ENCODE data around the gene SNRK.

The SNRK gene

DNA sequence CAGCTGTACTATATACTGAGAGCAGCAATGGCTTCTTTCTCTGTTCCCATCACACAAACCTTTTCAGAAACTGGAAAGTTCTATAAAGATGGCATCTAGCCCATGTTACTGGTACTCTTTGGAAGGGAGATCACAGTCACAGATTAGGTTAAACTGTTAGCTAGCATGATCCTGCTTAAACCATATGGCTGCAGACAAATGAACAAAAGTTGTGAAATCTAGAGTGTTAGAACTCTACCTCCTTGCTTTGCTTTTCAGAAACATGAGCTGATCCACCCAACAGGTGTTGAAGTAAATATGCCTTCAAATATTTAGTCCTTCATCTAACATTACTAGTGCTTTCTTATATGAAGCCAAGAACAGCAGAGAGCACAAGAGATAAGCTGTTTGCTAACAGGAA lies 102.6 kb downstream of the SNRK start:
- Histone ChIP-seq H3K27ac (ENCODE audit: low read depth, low read length) (peak overlapping the region; percentile 90), H2AFZ (ENCODE audit: low read length, unreplicated experiment) (no peak overlapping the region), H3K79me2 (ENCODE audit: control insufficient read depth, insufficient read depth, low read length, unreplicated experiment) (no peaks in the 10 kb centered on the region), H3K36me3 (ENCODE audit: insufficient read depth, low read length) (no peaks in the 10 kb centered on the region), H3K4me3 (ENCODE audit: low read depth, low read length) (no peak overlapping the region), H3K27me3 (ENCODE audit: insufficient read depth, low read length) (no peaks in the 10 kb centered on the region), H3K4me1 (ENCODE audit: control insufficient read depth, insufficient read depth, low read length, unreplicated experiment) (peaks cover 26% of the 10 kb centered on the region)

DNA sequence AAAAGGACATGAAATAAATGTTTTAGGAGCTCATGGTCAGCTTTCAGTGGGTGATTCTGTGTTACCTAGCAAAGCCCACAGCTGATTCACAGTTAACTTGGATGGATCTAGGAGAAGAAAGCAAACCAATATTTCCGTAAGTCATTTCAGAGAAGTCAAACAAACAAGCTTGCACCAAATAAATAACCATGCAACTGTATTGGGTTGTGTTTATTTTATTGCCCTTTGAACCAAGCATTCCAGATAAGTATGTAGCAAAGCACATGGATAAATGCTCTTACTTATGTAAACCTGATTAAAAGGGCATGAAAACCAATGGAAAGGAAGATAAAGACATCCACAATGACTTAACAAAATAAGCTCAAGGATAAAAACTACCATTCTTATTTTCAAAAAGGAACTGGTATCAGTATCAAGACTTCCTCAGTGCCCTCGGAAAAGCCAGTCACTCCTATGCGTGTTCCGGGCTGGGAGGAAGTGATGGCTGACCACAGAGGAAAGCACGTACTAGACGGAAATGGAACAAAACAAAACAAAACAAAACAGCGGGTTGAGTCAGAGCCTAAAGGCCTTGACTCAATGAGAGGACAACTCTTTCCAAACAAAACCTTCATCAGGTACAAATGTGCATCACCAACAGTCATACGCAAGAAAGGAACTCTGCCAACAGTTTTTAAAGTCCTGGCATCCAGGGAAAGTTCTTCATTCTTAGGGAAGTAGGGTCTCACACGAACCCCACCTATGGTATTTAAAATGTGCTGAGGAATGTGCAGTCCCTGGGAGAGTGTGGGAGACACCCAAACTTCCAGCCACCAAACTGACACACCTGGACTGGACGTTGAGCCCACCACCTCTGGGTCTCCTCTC lies 103.3 kb downstream of the SNRK start:
- no peaks in the 10 kb centered on the region for H3K36me3 ChIP-seq (ENCODE audit: insufficient read depth, low read length)
- H3K4me3 ChIP-seq (ENCODE audit: low read depth, low read length): peak overlapping the region; percentile 39; the same call in 1 of the 2 replicates
- H3K4me1 ChIP-seq (ENCODE audit: control insufficient read depth, insufficient read depth, low read length, unreplicated experiment): peaks cover 33% of the 10 kb centered on the region
- H3K27me3 ChIP-seq (ENCODE audit: insufficient read depth, low read length): no peaks in the 10 kb centered on the region
- peak overlapping the region; percentile 90 for H3K27ac ChIP-seq (ENCODE audit: low read depth, low read length)
- H2AFZ ChIP-seq (ENCODE audit: low read length, unreplicated experiment): peak overlapping the region; percentile 77
- H3K79me2 ChIP-seq (ENCODE audit: control insufficient read depth, insufficient read depth, low read length, unreplicated experiment): no peaks in the 10 kb centered on the region

DNA sequence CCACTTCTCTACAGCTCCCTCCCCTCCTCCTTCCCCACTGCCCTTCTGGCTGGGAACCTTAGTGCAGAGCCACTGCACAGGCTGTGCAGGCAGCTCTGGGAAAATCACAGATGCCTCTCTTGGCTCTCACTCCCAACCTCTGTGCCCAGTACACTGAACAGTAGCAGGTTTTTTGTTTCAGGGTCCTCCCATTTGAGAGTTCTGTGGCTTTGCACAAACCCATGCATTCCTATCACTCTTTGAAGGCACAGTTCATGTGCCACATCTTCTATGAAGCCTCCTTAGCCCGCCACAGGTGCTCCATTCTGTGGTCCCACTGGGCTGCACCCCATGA lies 103.9 kb downstream of the SNRK start:
- H3K27ac ChIP-seq (ENCODE audit: low read depth, low read length): peak overlapping the region; percentile 90
- H3K4me3 ChIP-seq (ENCODE audit: low read depth, low read length): 0 out of 2 replicates have a peak overlapping the region, but pooled peaks have one; percentile 39
- no peak overlapping the region for H2AFZ ChIP-seq (ENCODE audit: low read length, unreplicated experiment)
- H3K36me3 ChIP-seq (ENCODE audit: insufficient read depth, low read length): no peaks in the 10 kb centered on the region
- H3K27me3 ChIP-seq (ENCODE audit: insufficient read depth, low read length): no peaks in the 10 kb centered on the region
- peaks cover 33% of the 10 kb centered on the region for H3K4me1 ChIP-seq (ENCODE audit: control insufficient read depth, insufficient read depth, low read length, unreplicated experiment)
- H3K79me2 ChIP-seq (ENCODE audit: control insufficient read depth, insufficient read depth, low read length, unreplicated experiment): no peaks in the 10 kb centered on the region

DNA sequence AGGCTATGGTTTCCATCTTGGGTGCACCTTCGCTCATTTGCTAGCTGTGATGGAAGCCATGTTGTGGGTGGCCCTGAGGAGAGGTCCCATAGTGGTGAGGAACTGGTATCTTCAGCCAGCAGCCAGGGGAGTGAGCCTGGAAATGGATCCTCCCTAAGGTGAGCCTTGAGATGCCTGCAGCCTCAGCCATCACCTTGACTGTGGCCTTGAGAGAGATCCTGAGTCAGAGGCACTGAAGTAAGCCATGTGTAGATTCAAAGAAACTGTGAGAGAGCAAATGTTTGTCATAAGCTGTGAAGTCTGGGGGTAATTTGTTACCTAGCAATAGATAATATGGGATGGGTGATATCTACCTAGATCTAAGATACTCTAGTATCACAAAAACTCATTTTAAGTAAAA lies 105.3 kb downstream of the SNRK start:
- no peak overlapping the region for H3K27ac ChIP-seq (ENCODE audit: low read depth, low read length)
- no peak overlapping the region for H2AFZ ChIP-seq (ENCODE audit: low read length, unreplicated experiment)
- peaks cover 33% of the 10 kb centered on the region for H3K4me1 ChIP-seq (ENCODE audit: control insufficient read depth, insufficient read depth, low read length, unreplicated experiment)
- no peak overlapping the region for H3K4me3 ChIP-seq (ENCODE audit: low read depth, low read length)
- H3K27me3 ChIP-seq (ENCODE audit: insufficient read depth, low read length): no peaks in the 10 kb centered on the region
- H3K79me2 ChIP-seq (ENCODE audit: control insufficient read depth, insufficient read depth, low read length, unreplicated experiment): no peaks in the 10 kb centered on the region
- no peaks in the 10 kb centered on the region for H3K36me3 ChIP-seq (ENCODE audit: insufficient read depth, low read length)

DNA sequence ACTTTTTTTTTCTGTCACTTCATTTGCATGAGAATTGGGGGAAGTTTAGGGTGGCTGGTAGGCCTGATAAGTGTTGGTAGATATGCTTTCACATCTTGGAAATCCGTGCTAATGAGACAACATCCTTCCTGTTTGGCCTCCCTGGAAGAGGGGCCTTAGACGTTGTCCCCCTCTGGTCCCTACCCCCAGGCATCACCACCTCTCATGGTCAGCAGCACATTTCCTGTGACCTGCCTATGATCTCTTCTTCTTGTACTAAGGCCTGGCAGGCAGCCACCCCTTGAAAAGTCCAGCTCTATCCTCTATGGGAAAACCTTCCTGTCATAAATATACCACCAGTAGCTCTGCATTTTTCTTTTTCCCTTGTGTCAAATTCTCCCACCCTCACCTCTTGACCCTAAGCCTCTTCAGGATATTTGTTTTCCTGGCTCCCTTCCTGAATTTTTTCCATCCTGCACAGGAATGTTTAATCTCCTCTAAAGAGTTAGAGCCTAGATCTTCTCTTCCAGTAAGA lies 107.8 kb downstream of the SNRK start:
- Histone ChIP-seq H3K4me3 (ENCODE audit: low read depth, low read length) (no peak overlapping the region), H2AFZ (ENCODE audit: low read length, unreplicated experiment) (no peak overlapping the region), H3K27ac (ENCODE audit: low read depth, low read length) (no peak overlapping the region), H3K27me3 (ENCODE audit: insufficient read depth, low read length) (no peaks in the 10 kb centered on the region), H3K79me2 (ENCODE audit: control insufficient read depth, insufficient read depth, low read length, unreplicated experiment) (no peaks in the 10 kb centered on the region), H3K36me3 (ENCODE audit: insufficient read depth, low read length) (no peaks in the 10 kb centered on the region), H3K4me1 (ENCODE audit: control insufficient read depth, insufficient read depth, low read length, unreplicated experiment) (peaks cover 27% of the 10 kb centered on the region)

DNA sequence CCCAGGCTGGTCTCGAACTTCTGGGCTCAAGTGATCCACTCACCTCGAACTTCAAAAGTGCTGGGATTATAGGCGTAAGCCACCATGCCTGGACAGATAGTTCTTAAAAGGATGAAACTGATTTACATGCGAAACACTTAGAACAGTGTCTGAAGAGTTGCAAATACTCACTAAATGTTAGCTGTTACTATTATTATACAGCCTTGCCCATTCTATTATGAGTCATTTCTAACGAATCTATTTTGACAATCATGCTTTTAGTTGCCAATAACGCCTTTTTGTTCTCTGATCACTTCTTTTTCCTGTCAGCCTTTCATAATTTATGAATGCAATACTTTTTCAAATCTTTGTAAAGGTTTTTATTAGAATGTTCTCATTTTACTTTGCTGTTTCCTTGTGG lies 112.7 kb downstream of the SNRK start:
- Histone ChIP-seq H3K36me3 (ENCODE audit: insufficient read depth, low read length) (no peaks in the 10 kb centered on the region), H3K27me3 (ENCODE audit: insufficient read depth, low read length) (no peaks in the 10 kb centered on the region), H3K79me2 (ENCODE audit: control insufficient read depth, insufficient read depth, low read length, unreplicated experiment) (no peaks in the 10 kb centered on the region), H3K4me1 (ENCODE audit: control insufficient read depth, insufficient read depth, low read length, unreplicated experiment) (peaks cover 5% of the 10 kb centered on the region), H2AFZ (ENCODE audit: low read length, unreplicated experiment) (no peak overlapping the region), H3K27ac (ENCODE audit: low read depth, low read length) (no peak overlapping the region), H3K4me3 (ENCODE audit: low read depth, low read length) (no peak overlapping the region)

DNA sequence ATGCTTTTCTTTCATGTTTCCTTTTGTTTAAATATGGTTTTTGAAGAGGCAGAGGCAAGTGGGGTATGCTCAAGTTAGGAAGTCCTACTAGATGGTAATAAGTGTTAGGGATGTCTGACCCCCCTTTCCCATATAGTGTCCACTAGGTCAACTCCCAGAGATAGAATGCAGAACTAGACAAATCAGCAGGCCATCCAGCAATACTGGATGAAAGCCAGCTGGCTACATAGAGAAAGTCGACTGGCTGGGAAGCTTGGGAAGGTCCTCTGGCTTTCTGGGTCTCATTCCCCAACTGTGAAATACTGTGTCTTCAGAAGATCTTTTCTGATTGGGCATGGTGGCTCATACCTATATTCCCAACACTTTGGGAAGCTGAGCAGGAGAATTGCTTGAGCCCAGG lies 113.8 kb downstream of the SNRK start:
- Histone ChIP-seq H3K27ac (ENCODE audit: low read depth, low read length) (no peak overlapping the region), H3K36me3 (ENCODE audit: insufficient read depth, low read length) (no peaks in the 10 kb centered on the region), H3K4me1 (ENCODE audit: control insufficient read depth, insufficient read depth, low read length, unreplicated experiment) (no peaks in the 10 kb centered on the region), H3K27me3 (ENCODE audit: insufficient read depth, low read length) (no peaks in the 10 kb centered on the region), H3K79me2 (ENCODE audit: control insufficient read depth, insufficient read depth, low read length, unreplicated experiment) (no peaks in the 10 kb centered on the region), H2AFZ (ENCODE audit: low read length, unreplicated experiment) (no peak overlapping the region), H3K4me3 (ENCODE audit: low read depth, low read length) (no peak overlapping the region)

Data from ACC112 (cell line).